Motor neuron (in vitro differentiated cells): ENCODE data around the gene UCKL1. TPM values are rescaled to one million over a fixed set of nuclear protein-coding genes. Genes with fewer than 3 reads are reported as not detected.

ENCODE experiments used
- ATAC-seq, 8 experiments: fragments of 200-7000 bp; cut with Tn5 transposase; replicated peaks in 6 of 8; 2 replicates each; pipeline ENCODE4 v1.8.0; 2021; ENCODE audit warnings: mild to moderate bottlenecking in 8 of 8, moderate library complexity in 8 of 8
- H3K27ac ChIP-seq, 2 donors: fragments of 250-450 bp; sonication (Bioruptor Pico); 2 replicates each; pipeline ENCODE4 v1.9.0; 2021; ENCODE audit warnings: antibody characterized with exemption in 2 of 2, mild to moderate bottlenecking in 2 of 2, moderate library complexity in 1 of 2
- H3K4me1 ChIP-seq, 2 donors: fragments of 250-450 bp; sonication (Bioruptor Pico); replicated peaks in 1 of 2; 2 replicates each; pipeline ENCODE4 v1.6.1; 2021; ENCODE audit warnings: antibody characterized with exemption in 2 of 2, mild to moderate bottlenecking in 2 of 2, moderate library complexity in 1 of 2
- H3K4me3 ChIP-seq, 5 donors: fragments of 250-450 bp; sonication (Bioruptor Pico); 2 replicates each; pipeline ENCODE4 v1.9.0; 2021; ENCODE audit warnings: antibody characterized with exemption in 5 of 5, mild to moderate bottlenecking in 5 of 5, moderate library complexity in 4 of 5
- WGBS, 10 experiments: fragments of 450-650 bp; shearing (Covaris generic); methylation state at CpG; one replicate each; pipeline ENCODE4 v1.0.0; 2022; 5-methylcytosine and 5-hydroxymethylcytosine counted together
- in situ Hi-C, 9 experiments: fragments of 400-800 bp; cut with MboI; loops; one replicate each; pipeline ENCODE4 v1.15.0; 2021; ENCODE audit warnings: low sequenced_read_pairs in 9 of 9, low pct_unique_long_range_greater_than_20kb in 2 of 9; ENCODE audit not compliant: unreplicated experiment in 9 of 9
- total RNA-seq, 8 experiments: library from RNA; unstranded; fragments of 300-600 nt; gene quantifications; 2 replicates each; pipeline versions ENCODE4 v1.2.3 to v1.2.4, GENCODE V29; 2022

Gene UCKL1
- 10 to 100 TPM; 15.5 to 59.3 (median 24.6) TPM for total RNA-seq

- WGBS, 10 experiments: 0 to 2% (median 0%) methylated on average over 2 to 20 of the region's 105 CpGs; no CpG with 5 or more reads in 6 of the 10 experiments
- peaks cover 21 to 37% of the 10 kb centered on the region in 2 donors for H3K4me1 ChIP-seq
- H3K27ac ChIP-seq: peak within 1 kb of the TSS; percentile 90 to 95
- in situ Hi-C loops: no loop called here
- ATAC-seq: peak; percentile 70 to 89 (median 86)
- peak within 1 kb of the TSS; percentile 78 to 97 (median 86) for H3K4me3 ChIP-seq
Measured at GRCh38 chr20:63955827-63956663, at the start of gene UCKL1. TSS of gene UCKL1 (minus strand) at chr20:63956416. CDS start at chr20:63956372, 44 bp downstream.

- 80 to 100% (median 97%) methylated on average over 2 to 6 of the region's 6 CpGs; no CpG with 5 or more reads in 3 of the 10 experiments for WGBS, 10 experiments
- ATAC-seq: no peak
- Histone ChIP-seq H3K27ac (no peak overlapping the region), H3K4me3 (no peak overlapping the region), H3K4me1 (no peaks in the 10 kb centered on the region)
- in situ Hi-C loops: no loop called here
Measured at GRCh38 chr20:64005394-64005793, 49.2 kb upstream of the UCKL1 start.

GRCh38 chr20:64003960-64004725 lies 47.9 kb upstream of the UCKL1 start:
- 42 to 100% (median 80%) methylated on average over 1 to 4 of the region's 7 CpGs; no CpG with 5 or more reads in 1 of the 10 experiments for WGBS, 10 experiments
- Histone ChIP-seq H3K4me3 (no peak overlapping the region), H3K27ac (no peak overlapping the region), H3K4me1 (no peaks in the 10 kb centered on the region)
- ATAC-seq: peak in 3 of 8 experiments; percentile 86 to 99 (median 97)
- in situ Hi-C loops: no loop called here

- ATAC-seq: no peak
- Histone ChIP-seq H3K27ac (no peak overlapping the region), H3K4me3 (no peak overlapping the region), H3K4me1 (no peaks in the 10 kb centered on the region)
- in situ Hi-C loops: no loop called here
- WGBS, 10 experiments: 22 to 100% (median 91%) methylated on average over 1 to 11 of the region's 11 CpGs; no CpG with 5 or more reads in 2 of the 10 experiments
Measured at GRCh38 chr20:64001607-64002011, 45.4 kb upstream of the UCKL1 start.

- no peak for ATAC-seq
- WGBS, 10 experiments: 80 to 100% (median 96%) methylated on average over 1 to 6 of the region's 12 CpGs; no CpG with 5 or more reads in 3 of the 10 experiments
- in situ Hi-C loops: no loop called here
- no peaks in the 10 kb centered on the region for H3K4me1 ChIP-seq
- no peak overlapping the region for H3K27ac ChIP-seq
- H3K4me3 ChIP-seq: no peak overlapping the region
Measured at GRCh38 chr20:64000906-64001305, 44.7 kb upstream of the UCKL1 start.

GRCh38 chr20:63982937-63983336 lies 26.7 kb upstream of the UCKL1 start:
- WGBS, 10 experiments: 88 to 100% (median 98%) methylated on average over 3 to 8 of the region's 14 CpGs; no CpG with 5 or more reads in 6 of the 10 experiments
- ATAC-seq: no peak

GRCh38 chr20:63980806-63981728 lies 24.9 kb upstream of the UCKL1 start, which contains the start of gene PRPF6:
TSS of gene PRPF6 (plus strand) at chr20:63981132. CDS start at chr20:63981246, 114 bp downstream.
- in situ Hi-C loops: no loop called here
- Histone ChIP-seq H3K4me1 (peaks cover 18 to 23% of the 10 kb centered on the region in 2 donors), H3K27ac (peak within 1 kb of the TSS; percentile 92 to 96), H3K4me3 (peak within 1 kb of the TSS; percentile 75 to 97 (median 89))
- 0% methylated on average over 5 to 17 of the region's 75 CpGs; no CpG with 5 or more reads in 7 of the 10 experiments for WGBS, 10 experiments
- peak; percentile 64 to 93 (median 76) for ATAC-seq

More at GRCh38 chr20:63982937-63983336, 26.7 kb upstream of the UCKL1 start:
- in situ Hi-C loops: no loop called here
- Histone ChIP-seq H3K4me1 (peaks cover 18 to 23% of the 10 kb centered on the region in 2 donors), H3K27ac (no peak overlapping the region), H3K4me3 (no peak overlapping the region)

GRCh38 chr20:63980317-63980805 lies 24.1 kb upstream of the UCKL1 start:
- peak in 5 of 8 experiments; percentile 5 to 22 (median 10) for ATAC-seq
- peak overlapping the region; percentile 40 to 96 for H3K27ac ChIP-seq
- H3K4me1 ChIP-seq: peaks cover 18 to 23% of the 10 kb centered on the region in 2 donors
- peak overlapping the region; percentile 75 to 97 (median 89) for H3K4me3 ChIP-seq
- 41 to 91% (median 67%) methylated on average over 3 to 4 of the region's 15 CpGs; no CpG with 5 or more reads in 6 of the 10 experiments for WGBS, 10 experiments
- in situ Hi-C loops: no loop called here

- H3K27ac ChIP-seq: peak within 1 kb of the TSS; percentile 40 to 96
- in situ Hi-C loops: no loop called here
- peak within 1 kb of the TSS; percentile 43 to 97 (median 75) for H3K4me3 ChIP-seq
- H3K4me1 ChIP-seq: peaks cover 18 to 23% of the 10 kb centered on the region in 2 donors
- ATAC-seq: peak in 7 of 8 experiments; percentile 3 to 59 (median 53)
- WGBS, 10 experiments: 0 to 28% (median 20%) methylated on average over 4 to 7 of the region's 52 CpGs; no CpG with 5 or more reads in 6 of the 10 experiments
Measured at GRCh38 chr20:63979557-63980316, 23.5 kb upstream of the UCKL1 start, which contains the start of gene SAMD10. TSS of gene SAMD10 (minus strand) at chr20:63979642. CDS start at chr20:63979467, 175 bp downstream.

- 0% methylated on average over 2 of the region's 47 CpGs; no CpG with 5 or more reads in 9 of the 10 experiments for WGBS, 10 experiments
- peaks cover 18 to 23% of the 10 kb centered on the region in 2 donors for H3K4me1 ChIP-seq
- ATAC-seq: no peak
- peak overlapping the region; percentile 40 to 96 for H3K27ac ChIP-seq
- in situ Hi-C loops: no loop called here
- peak overlapping the region; percentile 43 to 97 (median 50) for H3K4me3 ChIP-seq
Measured at GRCh38 chr20:63979229-63979556, 23.0 kb upstream of the UCKL1 start.
